ENCODE results near the gene CEP63. TPM values are rescaled to one million over a fixed set of nuclear protein-coding genes. Genes with fewer than 3 reads are reported as not detected.

Gene CEP63
- total and polyA plus RNA-seq, 9 donors, result 16.6 to 74.1 (median 22.2) TPM

DNA sequence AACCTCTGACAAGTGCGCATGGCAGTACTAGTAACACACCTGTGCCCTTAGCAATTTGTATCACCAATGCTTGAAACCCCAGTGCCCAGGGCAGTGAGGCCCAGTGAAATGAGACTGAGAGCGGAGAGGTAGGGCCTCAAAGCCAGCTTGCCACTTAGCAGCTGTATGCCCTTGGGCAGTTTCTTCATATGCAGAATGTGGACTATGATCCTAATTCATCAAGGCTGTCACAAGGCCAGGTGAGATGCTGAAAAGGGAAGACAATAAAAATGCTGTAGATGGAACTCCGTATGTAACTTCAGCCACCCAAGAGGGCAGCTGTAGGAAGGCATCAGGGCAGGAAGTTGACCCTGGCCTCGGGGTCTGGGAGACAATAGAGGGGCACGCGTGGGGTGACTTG, 90.6 kb downstream of the CEP63 start:
- no peak for TF ChIP-seq POLR2A (IDR thresholded peaks at IDR 0.05)
- TF ChIP-seq, protein P1, sequence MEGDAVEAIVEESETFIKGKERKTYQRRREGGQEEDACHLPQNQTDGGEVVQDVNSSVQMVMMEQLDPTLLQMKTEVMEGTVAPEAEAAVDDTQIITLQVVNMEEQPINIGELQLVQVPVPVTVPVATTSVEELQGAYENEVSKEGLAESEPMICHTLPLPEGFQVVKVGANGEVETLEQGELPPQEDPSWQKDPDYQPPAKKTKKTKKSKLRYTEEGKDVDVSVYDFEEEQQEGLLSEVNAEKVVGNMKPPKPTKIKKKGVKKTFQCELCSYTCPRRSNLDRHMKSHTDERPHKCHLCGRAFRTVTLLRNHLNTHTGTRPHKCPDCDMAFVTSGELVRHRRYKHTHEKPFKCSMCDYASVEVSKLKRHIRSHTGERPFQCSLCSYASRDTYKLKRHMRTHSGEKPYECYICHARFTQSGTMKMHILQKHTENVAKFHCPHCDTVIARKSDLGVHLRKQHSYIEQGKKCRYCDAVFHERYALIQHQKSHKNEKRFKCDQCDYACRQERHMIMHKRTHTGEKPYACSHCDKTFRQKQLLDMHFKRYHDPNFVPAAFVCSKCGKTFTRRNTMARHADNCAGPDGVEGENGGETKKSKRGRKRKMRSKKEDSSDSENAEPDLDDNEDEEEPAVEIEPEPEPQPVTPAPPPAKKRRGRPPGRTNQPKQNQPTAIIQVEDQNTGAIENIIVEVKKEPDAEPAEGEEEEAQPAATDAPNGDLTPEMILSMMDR (IDR thresholded peaks at IDR 0.05), result no peak
- no peak for TF ChIP-seq EP300 (IDR thresholded peaks at IDR 0.05)
- no peak for DNase-seq
- no peak overlapping the region for H3K27ac ChIP-seq
- WGBS, 3 donors, result 54 to 60% (median 60%) methylated on average over 6 of the region's 6 CpGs
- no peak overlapping the region for H3K4me3 ChIP-seq
- no peaks in the 10 kb centered on the region for H3K27me3 ChIP-seq
- H3K9me3 ChIP-seq, result no peaks in the 10 kb centered on the region
- intact Hi-C loops (cut with DNase I), result no loop called here
- no peaks in the 10 kb centered on the region for H3K4me1 ChIP-seq (ENCODE audit: insufficient read depth)
- H3K36me3 ChIP-seq, result no peaks in the 10 kb centered on the region

DNA sequence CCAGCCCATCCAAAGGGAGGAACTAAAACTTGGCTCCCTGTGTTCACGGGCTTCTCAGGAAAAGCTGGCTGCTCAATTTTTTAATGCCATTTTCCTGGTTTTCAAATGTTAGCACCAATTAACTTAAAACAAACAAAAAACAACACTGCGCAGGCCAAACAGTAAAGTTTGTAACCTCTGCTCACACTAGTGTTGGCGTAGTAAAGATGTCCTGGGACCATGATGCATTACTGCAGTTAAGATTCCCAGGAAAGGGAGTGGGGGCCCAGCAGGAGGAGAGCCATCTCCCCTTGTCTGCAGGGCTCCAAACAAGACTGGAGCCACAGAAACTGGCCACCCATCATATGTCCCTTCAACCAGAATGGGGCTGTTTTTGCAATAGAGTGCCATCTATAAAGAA, 91.0 kb downstream of the CEP63 start:
- no peaks in the 10 kb centered on the region for H3K27me3 ChIP-seq

DNA sequence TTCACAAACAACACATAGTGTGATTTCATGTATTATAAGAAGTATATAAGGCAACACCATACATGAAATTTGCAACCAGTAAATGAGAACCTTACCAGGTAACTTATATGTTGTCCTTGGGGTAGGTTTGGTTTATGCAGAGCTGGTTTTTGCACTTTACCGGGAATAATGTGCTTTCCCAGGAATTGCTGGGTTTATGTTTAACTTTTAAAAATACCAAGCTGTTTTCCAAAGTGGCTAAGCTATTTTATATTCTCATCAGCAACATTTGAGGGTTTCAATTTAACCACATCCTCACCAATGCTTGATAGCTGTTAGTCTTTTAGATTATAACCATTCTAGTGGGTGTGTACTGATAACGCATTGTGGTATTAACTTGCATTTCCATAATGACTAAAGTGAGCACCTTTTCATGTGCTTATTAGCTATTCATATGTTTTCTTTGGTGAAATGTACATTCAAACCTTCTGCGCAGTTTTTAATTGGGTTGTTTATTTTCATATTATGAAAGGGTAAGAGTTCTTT, 93.3 kb downstream of the CEP63 start:
- Histone ChIP-seq H3K4me1 (ENCODE audit: insufficient read depth) (no peaks in the 10 kb centered on the region), H3K27me3 (no peaks in the 10 kb centered on the region), H3K4me3 (no peak overlapping the region), H3K36me3 (no peaks in the 10 kb centered on the region), H3K27ac (no peak overlapping the region), H3K9me3 (no peaks in the 10 kb centered on the region)
- DNase-seq, result no peak
- intact Hi-C loops (cut with DNase I), result no loop called here
- TF ChIP-seq, protein P1 (IDR thresholded peaks at IDR 0.05), result no peak
- no peak for TF ChIP-seq EP300 (IDR thresholded peaks at IDR 0.05)
- 71 to 90% (median 79%) methylated on average over 3 of the region's 3 CpGs for WGBS, 3 donors

More for the DNA sequence above, 91.0 kb downstream of the CEP63 start:
- WGBS, 3 donors, result 67 to 72% (median 71%) methylated on average over 3 of the region's 3 CpGs
- DNase-seq, result no peak
- Histone ChIP-seq H3K36me3 (no peaks in the 10 kb centered on the region), H3K4me3 (no peak overlapping the region), H3K27ac (no peak overlapping the region), H3K4me1 (ENCODE audit: insufficient read depth) (no peaks in the 10 kb centered on the region), H3K9me3 (no peaks in the 10 kb centered on the region)
- intact Hi-C loops (cut with DNase I), result no loop called here
- TF ChIP-seq EP300 (IDR thresholded peaks at IDR 0.05) (no peak), POLR2A (IDR thresholded peaks at IDR 0.05) (no peak)
- TF ChIP-seq, protein P1 (IDR thresholded peaks at IDR 0.05), result no peak

DNA sequence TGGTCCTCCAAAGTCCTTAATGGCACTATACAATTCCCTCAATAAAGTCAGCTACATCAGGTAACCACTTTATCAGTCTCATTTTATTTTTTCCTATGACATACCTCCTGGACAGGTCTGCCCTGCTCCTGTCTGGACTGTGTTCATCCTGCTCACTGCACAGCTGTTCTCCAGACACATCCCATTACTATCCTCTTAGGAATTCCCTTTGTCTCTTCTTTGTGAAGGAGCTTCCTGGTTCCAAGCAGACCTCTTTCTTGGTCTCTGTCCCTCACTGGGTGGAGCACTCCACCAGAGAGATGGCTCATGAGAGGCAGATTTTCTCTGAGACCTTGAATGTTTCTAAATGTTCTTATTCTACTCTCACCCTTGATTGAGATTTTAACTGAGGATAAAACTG, 104.9 kb downstream of the CEP63 start:
- no peak for DNase-seq
- Histone ChIP-seq H3K9me3 (no peaks in the 10 kb centered on the region), H3K27ac (no peak overlapping the region), H3K4me3 (no peak overlapping the region), H3K4me1 (ENCODE audit: insufficient read depth) (no peaks in the 10 kb centered on the region), H3K36me3 (no peaks in the 10 kb centered on the region), H3K27me3 (no peaks in the 10 kb centered on the region)
- no peak for TF ChIP-seq EP300 (IDR thresholded peaks at IDR 0.05)
- TF ChIP-seq POLR2A (IDR thresholded peaks at IDR 0.05), result no peak
- TF ChIP-seq, protein P1 (IDR thresholded peaks at IDR 0.05), result no peak
- intact Hi-C loops (cut with DNase I), result no loop called here
